ENCODE results near the gene RHEX.

DNA sequence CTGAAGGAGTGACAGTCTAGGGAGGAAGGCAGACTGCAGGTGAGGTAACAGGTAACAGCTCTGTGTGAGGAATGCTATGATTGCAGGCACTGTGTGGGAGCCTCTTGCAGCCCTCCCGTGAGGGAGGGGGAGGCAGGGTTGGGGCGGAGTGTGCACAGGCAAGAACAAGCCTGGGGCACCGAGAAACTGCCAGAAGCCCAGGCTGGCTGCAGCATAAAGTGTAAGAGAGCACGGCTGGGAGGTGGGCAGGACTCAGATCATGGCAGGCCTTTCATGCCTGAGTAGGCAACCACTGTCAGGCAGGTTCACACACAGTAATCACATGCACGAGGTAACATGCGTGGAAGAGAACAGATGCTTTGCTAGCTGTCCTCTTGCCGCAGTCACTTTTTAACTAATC, 11.3 kb upstream of the RHEX start:
- TF ChIP-seq, protein P1, sequence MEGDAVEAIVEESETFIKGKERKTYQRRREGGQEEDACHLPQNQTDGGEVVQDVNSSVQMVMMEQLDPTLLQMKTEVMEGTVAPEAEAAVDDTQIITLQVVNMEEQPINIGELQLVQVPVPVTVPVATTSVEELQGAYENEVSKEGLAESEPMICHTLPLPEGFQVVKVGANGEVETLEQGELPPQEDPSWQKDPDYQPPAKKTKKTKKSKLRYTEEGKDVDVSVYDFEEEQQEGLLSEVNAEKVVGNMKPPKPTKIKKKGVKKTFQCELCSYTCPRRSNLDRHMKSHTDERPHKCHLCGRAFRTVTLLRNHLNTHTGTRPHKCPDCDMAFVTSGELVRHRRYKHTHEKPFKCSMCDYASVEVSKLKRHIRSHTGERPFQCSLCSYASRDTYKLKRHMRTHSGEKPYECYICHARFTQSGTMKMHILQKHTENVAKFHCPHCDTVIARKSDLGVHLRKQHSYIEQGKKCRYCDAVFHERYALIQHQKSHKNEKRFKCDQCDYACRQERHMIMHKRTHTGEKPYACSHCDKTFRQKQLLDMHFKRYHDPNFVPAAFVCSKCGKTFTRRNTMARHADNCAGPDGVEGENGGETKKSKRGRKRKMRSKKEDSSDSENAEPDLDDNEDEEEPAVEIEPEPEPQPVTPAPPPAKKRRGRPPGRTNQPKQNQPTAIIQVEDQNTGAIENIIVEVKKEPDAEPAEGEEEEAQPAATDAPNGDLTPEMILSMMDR (IDR thresholded peaks at IDR 0.05) = no peak
- TF ChIP-seq POLR2A (IDR thresholded peaks at IDR 0.05) = no peak

All from lower leg skin (tissue), 3 donors.